ENCODE results near the gene UBE2J1.

Gene UBE2J1

DNA sequence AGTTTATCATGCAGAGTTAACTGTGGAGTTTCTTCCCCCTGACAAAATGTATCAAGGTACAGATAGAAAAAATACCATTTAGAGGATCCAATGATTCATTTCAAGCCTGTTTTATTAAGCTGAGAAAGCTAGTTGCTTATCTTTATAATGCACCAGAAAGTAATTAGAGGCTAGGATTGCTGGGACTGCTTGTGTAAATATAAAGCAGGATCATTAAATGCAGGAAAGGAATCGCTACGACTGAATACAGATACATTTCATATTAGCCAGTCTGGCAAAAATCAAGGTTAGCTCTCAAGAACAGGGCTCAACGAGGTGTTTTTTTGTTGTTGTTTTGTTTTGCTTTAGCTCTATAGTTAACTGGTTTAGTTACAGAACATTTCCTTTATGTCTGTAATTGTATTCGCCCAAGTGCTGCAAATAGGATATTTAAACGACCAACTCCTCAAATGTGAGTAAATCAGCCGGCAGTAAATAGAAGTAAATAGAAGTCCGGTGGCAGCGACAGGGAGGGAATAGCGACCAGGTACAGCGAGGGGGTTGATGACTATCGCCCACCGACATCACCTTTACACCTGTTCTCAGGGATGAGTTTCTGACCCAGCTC, 748 bp downstream of the UBE2J1 start:
- Histone ChIP-seq H3K36me3 (ENCODE audit: control insufficient read depth, insufficient read depth, low read length) (no peaks in the 10 kb centered on the region), H3K27me3 (ENCODE audit: control insufficient read depth, insufficient read depth, low read length) (no peaks in the 10 kb centered on the region; the same call in 1 of the 2 replicates), H3K4me1 (ENCODE audit: control insufficient read depth, insufficient read depth, low read length) (no peaks in the 10 kb centered on the region), H3K9me3 (ENCODE audit: control insufficient read depth, insufficient read depth, low read length) (no peaks in the 10 kb centered on the region), H3K4me3 (ENCODE audit: low read length) (peak overlapping the region; percentile 49; the same call in 1 of the 2 replicates), H3K27ac (ENCODE audit: low read length) (no peak overlapping the region)
- no peak for DNase-seq (ENCODE audit: low read depth, low spot score)
- WGBS (ENCODE audit: insufficient coverage, insufficient read length): no CpG with 5 or more reads among the region's 12 CpGs

DNA sequence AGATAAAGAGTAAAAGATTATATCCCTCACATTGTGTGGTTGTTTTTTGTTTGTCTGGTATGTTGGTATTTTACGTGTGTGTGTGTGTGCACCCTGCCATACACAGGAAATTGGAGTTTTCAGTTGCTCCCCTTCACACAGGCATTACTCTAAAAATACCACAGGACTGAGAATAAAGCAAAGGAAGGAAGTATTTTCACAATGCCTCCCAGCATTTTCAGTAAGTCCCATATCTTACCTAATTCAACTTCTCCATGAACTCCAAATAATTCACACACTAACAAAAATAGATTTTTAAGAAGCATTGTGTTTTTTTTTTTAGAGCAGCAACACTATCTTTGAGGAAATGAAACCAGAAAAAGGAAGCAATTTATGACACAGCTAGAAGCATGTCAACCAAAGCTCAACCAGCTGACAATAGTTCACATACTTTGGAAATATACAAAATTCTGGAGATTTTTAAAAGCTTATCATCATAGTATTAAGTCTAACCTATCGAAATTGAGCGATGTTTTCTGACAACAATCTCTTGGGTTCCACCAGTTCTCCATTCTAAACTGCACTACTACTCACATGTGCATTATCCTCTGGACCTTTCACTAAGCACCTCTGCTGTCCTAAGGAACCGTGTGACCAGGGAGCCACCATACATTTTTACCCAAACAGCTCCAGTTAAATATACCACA, 2.1 kb downstream of the UBE2J1 start:
- no peaks in the 10 kb centered on the region for H3K36me3 ChIP-seq (ENCODE audit: control insufficient read depth, insufficient read depth, low read length)
- H3K27ac ChIP-seq (ENCODE audit: low read length): no peak overlapping the region
- DNase-seq (ENCODE audit: low read depth, low spot score): no peak
- H3K4me1 ChIP-seq (ENCODE audit: control insufficient read depth, insufficient read depth, low read length): no peaks in the 10 kb centered on the region
- H3K27me3 ChIP-seq (ENCODE audit: control insufficient read depth, insufficient read depth, low read length): no peaks in the 10 kb centered on the region; the same call in 1 of the 2 replicates
- no peak overlapping the region for H3K4me3 ChIP-seq (ENCODE audit: low read length)
- no CpG with 5 or more reads among the region's 4 CpGs for WGBS (ENCODE audit: insufficient coverage, insufficient read length)
- H3K9me3 ChIP-seq (ENCODE audit: control insufficient read depth, insufficient read depth, low read length): no peaks in the 10 kb centered on the region

DNA sequence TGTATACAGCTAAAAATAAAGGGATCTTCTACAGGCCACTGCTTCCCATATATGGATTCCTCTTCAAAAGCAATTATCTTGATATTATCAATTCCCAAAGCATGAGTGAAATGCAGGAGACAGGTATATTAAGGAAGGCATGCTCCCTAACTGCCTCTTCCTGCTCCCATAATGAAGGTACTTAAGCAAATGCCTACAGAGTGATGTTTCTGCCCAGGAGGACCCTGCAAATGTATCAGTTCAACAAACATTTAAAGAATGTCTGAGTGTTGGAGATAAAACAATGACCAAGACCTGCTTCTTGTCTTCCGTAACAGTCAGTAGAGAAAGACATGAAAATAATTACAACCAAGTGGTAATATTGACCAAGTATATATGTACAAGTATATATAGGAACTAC, 4.2 kb downstream of the UBE2J1 start:
- WGBS (ENCODE audit: insufficient coverage, insufficient read length): no CpG with 5 or more reads among the region's 1 CpG
- H3K9me3 ChIP-seq (ENCODE audit: control insufficient read depth, insufficient read depth, low read length): no peaks in the 10 kb centered on the region
- no peak for DNase-seq (ENCODE audit: low read depth, low spot score)
- H3K36me3 ChIP-seq (ENCODE audit: control insufficient read depth, insufficient read depth, low read length): no peaks in the 10 kb centered on the region
- H3K4me3 ChIP-seq (ENCODE audit: low read length): no peak overlapping the region
- no peaks in the 10 kb centered on the region; the same call in 1 of the 2 replicates for H3K27me3 ChIP-seq (ENCODE audit: control insufficient read depth, insufficient read depth, low read length)
- no peak overlapping the region for H3K27ac ChIP-seq (ENCODE audit: low read length)
- H3K4me1 ChIP-seq (ENCODE audit: control insufficient read depth, insufficient read depth, low read length): no peaks in the 10 kb centered on the region

DNA sequence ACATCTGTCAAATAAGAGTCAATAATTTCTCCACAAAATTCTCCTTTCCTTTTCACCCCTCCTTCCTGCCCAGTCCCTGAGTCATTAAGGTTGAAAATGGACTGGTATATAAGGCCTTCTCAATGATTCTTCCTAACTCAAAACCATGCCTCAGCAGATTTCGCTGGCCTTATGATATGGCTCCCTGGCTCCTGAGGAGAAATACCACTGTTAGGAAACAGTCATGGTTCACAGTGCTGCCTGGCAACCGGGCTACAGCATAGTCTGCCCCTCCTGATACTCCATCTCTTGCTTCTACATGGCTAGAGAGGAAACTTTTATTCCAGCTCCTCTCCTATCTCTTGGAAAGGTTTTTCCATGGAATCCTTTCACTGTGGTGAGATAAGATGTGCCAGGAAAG, 4.7 kb downstream of the UBE2J1 start:
- DNase-seq (ENCODE audit: low read depth, low spot score): no peak
- Histone ChIP-seq H3K36me3 (ENCODE audit: control insufficient read depth, insufficient read depth, low read length) (no peaks in the 10 kb centered on the region), H3K27ac (ENCODE audit: low read length) (no peak overlapping the region), H3K4me3 (ENCODE audit: low read length) (no peak overlapping the region), H3K9me3 (ENCODE audit: control insufficient read depth, insufficient read depth, low read length) (no peaks in the 10 kb centered on the region), H3K4me1 (ENCODE audit: control insufficient read depth, insufficient read depth, low read length) (no peaks in the 10 kb centered on the region), H3K27me3 (ENCODE audit: control insufficient read depth, insufficient read depth, low read length) (no peaks in the 10 kb centered on the region; the same call in 1 of the 2 replicates)
- no CpG with 5 or more reads among the region's 2 CpGs for WGBS (ENCODE audit: insufficient coverage, insufficient read length)

DNA sequence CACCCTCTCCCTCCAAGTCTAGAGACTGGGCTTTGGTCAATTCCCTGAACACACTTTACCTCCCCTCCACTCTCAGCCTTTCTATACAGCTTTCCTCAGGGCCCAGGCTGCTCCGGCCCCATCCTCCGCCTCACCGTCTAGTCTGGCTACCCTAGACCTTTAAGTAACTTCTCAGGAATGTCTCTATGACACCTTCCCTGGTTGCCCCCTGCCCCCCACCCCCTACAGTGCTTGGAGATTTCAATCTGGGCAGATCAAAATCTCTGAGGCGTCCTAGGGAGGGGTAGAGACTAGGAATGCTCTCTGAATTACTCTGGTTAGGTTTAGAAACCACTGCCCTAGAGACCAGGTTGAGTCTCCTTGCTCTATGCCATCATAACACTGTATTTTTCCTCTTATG, 6.1 kb downstream of the UBE2J1 start:
- WGBS (ENCODE audit: insufficient coverage, insufficient read length): no CpG with 5 or more reads among the region's 4 CpGs
- H3K27ac ChIP-seq (ENCODE audit: low read length): no peak overlapping the region
- H3K4me3 ChIP-seq (ENCODE audit: low read length): no peak overlapping the region
- DNase-seq (ENCODE audit: low read depth, low spot score): no peak
- H3K36me3 ChIP-seq (ENCODE audit: control insufficient read depth, insufficient read depth, low read length): no peaks in the 10 kb centered on the region
- H3K27me3 ChIP-seq (ENCODE audit: control insufficient read depth, insufficient read depth, low read length): no peaks in the 10 kb centered on the region
- no peaks in the 10 kb centered on the region for H3K4me1 ChIP-seq (ENCODE audit: control insufficient read depth, insufficient read depth, low read length)
- H3K9me3 ChIP-seq (ENCODE audit: control insufficient read depth, insufficient read depth, low read length): no peaks in the 10 kb centered on the region

DNA sequence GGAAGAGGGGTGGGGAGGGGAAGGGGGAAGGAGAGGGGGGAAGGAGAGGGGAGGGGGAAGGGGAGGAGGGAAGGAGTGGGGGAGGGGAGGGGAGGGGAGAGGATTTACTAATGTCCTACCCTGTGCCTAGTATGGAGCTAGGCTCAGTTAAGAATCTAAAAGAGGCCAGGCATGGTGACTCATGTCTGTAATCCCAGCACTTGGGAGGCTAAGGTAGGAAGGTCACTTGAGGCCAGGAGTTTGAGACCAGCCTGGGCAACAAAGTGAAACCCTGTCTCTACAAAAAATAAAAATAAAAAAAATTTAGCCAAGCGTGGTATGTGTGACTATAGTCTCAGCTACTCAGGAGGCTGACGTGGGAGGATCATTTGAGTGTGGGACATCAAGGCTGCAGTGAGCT, 13.0 kb downstream of the UBE2J1 start:
- H3K4me3 ChIP-seq (ENCODE audit: low read length): no peak overlapping the region
- no peak for DNase-seq (ENCODE audit: low read depth, low spot score)
- no peaks in the 10 kb centered on the region for H3K36me3 ChIP-seq (ENCODE audit: control insufficient read depth, insufficient read depth, low read length)
- no peaks in the 10 kb centered on the region for H3K9me3 ChIP-seq (ENCODE audit: control insufficient read depth, insufficient read depth, low read length)
- no peaks in the 10 kb centered on the region for H3K4me1 ChIP-seq (ENCODE audit: control insufficient read depth, insufficient read depth, low read length)
- no peaks in the 10 kb centered on the region for H3K27me3 ChIP-seq (ENCODE audit: control insufficient read depth, insufficient read depth, low read length)
- no peak overlapping the region for H3K27ac ChIP-seq (ENCODE audit: low read length)
- no CpG with 5 or more reads among the region's 2 CpGs for WGBS (ENCODE audit: insufficient coverage, insufficient read length)

DNA sequence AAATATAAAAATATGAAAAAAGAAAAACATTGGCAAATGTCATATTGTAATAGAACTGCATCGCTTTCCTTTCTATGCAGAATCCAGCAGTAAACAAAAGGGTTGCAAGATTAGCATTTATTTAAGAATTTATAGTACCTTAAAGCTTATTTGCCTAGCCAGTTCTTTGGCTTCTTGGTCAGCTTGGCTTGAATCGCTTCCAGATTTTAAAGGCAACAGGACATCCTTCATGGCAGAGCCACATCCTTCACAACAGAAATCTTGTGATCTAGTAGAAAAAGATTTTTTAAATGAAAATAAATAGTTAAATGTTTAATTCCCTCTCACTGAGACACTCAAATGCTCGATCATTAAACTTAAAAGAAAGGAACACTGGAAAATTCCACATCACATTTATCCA, 17.4 kb downstream of the UBE2J1 start:
- Histone ChIP-seq H3K36me3 (ENCODE audit: control insufficient read depth, insufficient read depth, low read length) (no peaks in the 10 kb centered on the region), H3K27me3 (ENCODE audit: control insufficient read depth, insufficient read depth, low read length) (no peaks in the 10 kb centered on the region), H3K4me1 (ENCODE audit: control insufficient read depth, insufficient read depth, low read length) (no peaks in the 10 kb centered on the region), H3K4me3 (ENCODE audit: low read length) (no peak overlapping the region), H3K9me3 (ENCODE audit: control insufficient read depth, insufficient read depth, low read length) (no peaks in the 10 kb centered on the region), H3K27ac (ENCODE audit: low read length) (no peak overlapping the region)
- WGBS (ENCODE audit: insufficient coverage, insufficient read length): no CpG with 5 or more reads among the region's 3 CpGs
- DNase-seq (ENCODE audit: low read depth, low spot score): no peak

DNA sequence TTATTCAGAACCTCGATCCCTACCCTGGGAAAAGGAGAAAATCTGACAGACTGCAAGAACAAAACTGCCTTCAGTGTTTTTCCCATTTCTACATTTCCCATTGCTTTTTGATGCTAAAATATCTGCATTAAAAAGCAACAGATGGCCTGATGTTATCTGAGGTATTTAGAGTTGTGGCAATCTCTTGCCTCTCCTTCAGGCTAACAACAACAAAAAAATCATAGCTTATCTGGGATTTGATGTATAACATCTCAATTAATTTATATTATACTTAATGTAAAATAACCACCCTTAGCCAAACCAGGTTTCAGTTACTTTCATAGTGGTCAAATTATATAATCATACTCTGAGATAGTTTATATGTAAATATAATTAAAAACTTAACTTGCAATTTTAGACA, 21.6 kb downstream of the UBE2J1 start:
- Histone ChIP-seq H3K4me1 (ENCODE audit: control insufficient read depth, insufficient read depth, low read length) (no peaks in the 10 kb centered on the region), H3K27me3 (ENCODE audit: control insufficient read depth, insufficient read depth, low read length) (no peaks in the 10 kb centered on the region), H3K9me3 (ENCODE audit: control insufficient read depth, insufficient read depth, low read length) (no peaks in the 10 kb centered on the region), H3K27ac (ENCODE audit: low read length) (no peak overlapping the region), H3K4me3 (ENCODE audit: low read length) (no peak overlapping the region), H3K36me3 (ENCODE audit: control insufficient read depth, insufficient read depth, low read length) (no peaks in the 10 kb centered on the region)
- no peak for DNase-seq (ENCODE audit: low read depth, low spot score)
- WGBS (ENCODE audit: insufficient coverage, insufficient read length): no CpG with 5 or more reads among the region's 1 CpG

DNA sequence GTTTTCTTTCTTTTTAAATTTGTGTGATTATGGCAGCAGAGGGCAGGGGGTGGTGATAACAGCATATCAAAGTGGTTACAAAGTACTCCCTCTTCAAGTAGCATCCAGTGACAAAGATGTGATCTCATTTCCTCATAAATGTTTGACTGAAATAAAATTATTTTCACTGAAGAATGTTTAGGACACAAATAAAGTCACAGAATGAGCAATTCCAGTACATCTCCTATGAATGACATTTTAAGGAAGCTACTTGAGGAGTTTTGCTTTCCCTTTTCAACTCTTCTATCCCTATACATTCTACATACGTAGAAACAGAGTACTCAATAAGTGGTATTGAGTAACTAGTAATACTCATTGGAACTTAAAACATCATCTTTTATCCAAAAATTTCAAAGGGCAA, 23.5 kb downstream of the UBE2J1 start:
- Histone ChIP-seq H3K27ac (ENCODE audit: low read length) (no peak overlapping the region), H3K4me3 (ENCODE audit: low read length) (no peak overlapping the region), H3K4me1 (ENCODE audit: control insufficient read depth, insufficient read depth, low read length) (no peaks in the 10 kb centered on the region), H3K9me3 (ENCODE audit: control insufficient read depth, insufficient read depth, low read length) (no peaks in the 10 kb centered on the region), H3K27me3 (ENCODE audit: control insufficient read depth, insufficient read depth, low read length) (no peaks in the 10 kb centered on the region), H3K36me3 (ENCODE audit: control insufficient read depth, insufficient read depth, low read length) (no peaks in the 10 kb centered on the region)
- WGBS (ENCODE audit: insufficient coverage, insufficient read length): no CpG with 5 or more reads among the region's 1 CpG
- no peak for DNase-seq (ENCODE audit: low read depth, low spot score)

DNA sequence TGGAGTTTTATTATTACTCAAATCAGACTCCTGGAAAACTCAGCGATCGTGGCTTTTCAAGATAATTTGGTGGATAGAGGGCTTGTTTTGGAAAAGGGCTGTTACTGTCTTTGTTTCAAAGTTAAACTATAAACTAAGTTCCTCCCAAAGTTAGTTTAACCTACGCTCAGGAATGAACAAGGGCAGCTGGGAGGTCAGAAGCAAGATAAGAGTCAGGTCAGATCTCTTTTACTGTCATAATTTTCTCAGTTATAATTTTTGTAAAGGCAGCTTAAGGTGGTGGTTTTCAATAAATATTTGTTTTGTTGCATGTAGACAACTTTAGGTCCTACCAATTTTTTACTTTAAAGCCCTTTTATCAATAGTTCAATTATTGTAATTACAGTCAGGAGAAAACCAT, 28.2 kb downstream of the UBE2J1 start:
- WGBS (ENCODE audit: insufficient coverage, insufficient read length): no CpG with 5 or more reads among the region's 3 CpGs
- Histone ChIP-seq H3K4me3 (ENCODE audit: low read length) (no peak overlapping the region), H3K36me3 (ENCODE audit: control insufficient read depth, insufficient read depth, low read length) (no peaks in the 10 kb centered on the region), H3K27me3 (ENCODE audit: control insufficient read depth, insufficient read depth, low read length) (no peaks in the 10 kb centered on the region), H3K9me3 (ENCODE audit: control insufficient read depth, insufficient read depth, low read length) (no peaks in the 10 kb centered on the region), H3K4me1 (ENCODE audit: control insufficient read depth, insufficient read depth, low read length) (no peaks in the 10 kb centered on the region), H3K27ac (ENCODE audit: low read length) (no peak overlapping the region)
- DNase-seq (ENCODE audit: low read depth, low spot score): no peak

DNA sequence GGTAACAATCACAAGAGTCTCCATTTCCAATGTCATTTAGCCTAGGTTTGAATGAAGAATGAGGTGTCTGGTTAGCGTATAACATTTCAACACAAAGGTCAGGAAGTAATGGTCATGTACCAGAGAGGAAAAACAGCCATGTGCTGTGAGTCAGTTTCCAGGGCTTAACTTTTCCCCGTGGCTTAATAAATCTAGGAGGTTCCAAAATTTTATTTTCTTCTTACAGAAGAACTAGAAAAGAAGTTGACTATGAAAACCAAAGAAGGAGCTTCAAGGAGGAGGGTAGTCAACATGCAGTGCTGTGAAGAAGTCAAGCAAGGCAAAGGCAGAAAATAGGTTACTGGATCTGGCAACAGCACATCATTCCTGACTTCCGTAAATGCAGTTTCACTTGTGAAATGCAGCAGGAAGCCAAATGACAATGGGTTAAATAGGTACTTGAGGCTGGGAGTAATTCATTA, 29.0 kb downstream of the UBE2J1 start:
- no CpG with 5 or more reads among the region's 3 CpGs for WGBS (ENCODE audit: insufficient coverage, insufficient read length)
- Histone ChIP-seq H3K4me1 (ENCODE audit: control insufficient read depth, insufficient read depth, low read length) (no peaks in the 10 kb centered on the region), H3K9me3 (ENCODE audit: control insufficient read depth, insufficient read depth, low read length) (no peaks in the 10 kb centered on the region), H3K4me3 (ENCODE audit: low read length) (no peak overlapping the region), H3K36me3 (ENCODE audit: control insufficient read depth, insufficient read depth, low read length) (no peaks in the 10 kb centered on the region), H3K27me3 (ENCODE audit: control insufficient read depth, insufficient read depth, low read length) (no peaks in the 10 kb centered on the region), H3K27ac (ENCODE audit: low read length) (no peak overlapping the region)
- no peak for DNase-seq (ENCODE audit: low read depth, low spot score)
